ENCODE data around the gene FUT3.

- TF ChIP-seq SIN3A (IDR thresholded peaks at IDR 0.05; ENCODE audit: borderline replicate concordance, insufficient read depth, low read length) (no peak), POLR2AphosphoS5 (IDR thresholded peaks at IDR 0.05; ENCODE audit: low read depth, low read length) (no peak), TAF1 (IDR thresholded peaks at IDR 0.05; ENCODE audit: borderline replicate concordance, insufficient read depth, low read length) (no peak), FOXP2 (optimal IDR thresholded peaks at IDR 0.05; ENCODE audit: borderline replicate concordance, extremely low read depth, extremely low read length, insufficient read depth) (no peak)
Observed at GRCh38 chr19:5864013-5864720, 12.9 kb upstream of the FUT3 start.

Data from PFSK-1 (cell line).